ENCODE results near the gene PHACTR1.

Gene PHACTR1

GRCh38 chr6:13113981-13114593 is 397.5 kb downstream of the PHACTR1 start:
- Histone ChIP-seq H3K4me2 (ENCODE audit: low read length) (no peak overlapping the region), H3K9me3 (ENCODE audit: insufficient read depth, low read length) (no peaks in the 10 kb centered on the region), H3K4me3 (ENCODE audit: low read length) (no peak overlapping the region), H3K79me2 (ENCODE audit: low read length) (no peaks in the 10 kb centered on the region), H3K27ac (ENCODE audit: low read length) (no peak overlapping the region), H2AFZ (ENCODE audit: low read depth, low read length) (no peak overlapping the region), H3K4me1 (ENCODE audit: low read length) (no peaks in the 10 kb centered on the region), H3K36me3 (replicated peaks; ENCODE audit: low read depth, low read length) (no peaks in the 10 kb centered on the region), H4K20me1 (ENCODE audit: insufficient read depth, low read length) (no peaks in the 10 kb centered on the region), H3K9ac (ENCODE audit: low read length) (no peak overlapping the region), H3K27me3 (ENCODE audit: low read depth, low read length) (no peaks in the 10 kb centered on the region)
- TF ChIP-seq, protein P1, sequence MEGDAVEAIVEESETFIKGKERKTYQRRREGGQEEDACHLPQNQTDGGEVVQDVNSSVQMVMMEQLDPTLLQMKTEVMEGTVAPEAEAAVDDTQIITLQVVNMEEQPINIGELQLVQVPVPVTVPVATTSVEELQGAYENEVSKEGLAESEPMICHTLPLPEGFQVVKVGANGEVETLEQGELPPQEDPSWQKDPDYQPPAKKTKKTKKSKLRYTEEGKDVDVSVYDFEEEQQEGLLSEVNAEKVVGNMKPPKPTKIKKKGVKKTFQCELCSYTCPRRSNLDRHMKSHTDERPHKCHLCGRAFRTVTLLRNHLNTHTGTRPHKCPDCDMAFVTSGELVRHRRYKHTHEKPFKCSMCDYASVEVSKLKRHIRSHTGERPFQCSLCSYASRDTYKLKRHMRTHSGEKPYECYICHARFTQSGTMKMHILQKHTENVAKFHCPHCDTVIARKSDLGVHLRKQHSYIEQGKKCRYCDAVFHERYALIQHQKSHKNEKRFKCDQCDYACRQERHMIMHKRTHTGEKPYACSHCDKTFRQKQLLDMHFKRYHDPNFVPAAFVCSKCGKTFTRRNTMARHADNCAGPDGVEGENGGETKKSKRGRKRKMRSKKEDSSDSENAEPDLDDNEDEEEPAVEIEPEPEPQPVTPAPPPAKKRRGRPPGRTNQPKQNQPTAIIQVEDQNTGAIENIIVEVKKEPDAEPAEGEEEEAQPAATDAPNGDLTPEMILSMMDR (IDR thresholded peaks at IDR 0.05; ENCODE audit: low read depth, low read length): no peak
- no peak for TF ChIP-seq EZH2phosphoT487 (IDR thresholded peaks at IDR 0.05; ENCODE audit: low read depth)

- no peak for TF ChIP-seq EZH2phosphoT487 (IDR thresholded peaks at IDR 0.05; ENCODE audit: low read depth)
- TF ChIP-seq, protein P1 (IDR thresholded peaks at IDR 0.05; ENCODE audit: low read depth, low read length): no peak
- H3K4me3 ChIP-seq (ENCODE audit: low read length): no peak overlapping the region
- H3K79me2 ChIP-seq (ENCODE audit: low read length): no peaks in the 10 kb centered on the region
- no peaks in the 10 kb centered on the region for H3K36me3 ChIP-seq (replicated peaks; ENCODE audit: low read depth, low read length)
- H3K9me3 ChIP-seq (ENCODE audit: insufficient read depth, low read length): no peaks in the 10 kb centered on the region
- no peaks in the 10 kb centered on the region for H3K4me1 ChIP-seq (ENCODE audit: low read length)
- no peak overlapping the region for H2AFZ ChIP-seq (ENCODE audit: low read depth, low read length)
- H4K20me1 ChIP-seq (ENCODE audit: insufficient read depth, low read length): no peaks in the 10 kb centered on the region
- no peak overlapping the region for H3K4me2 ChIP-seq (ENCODE audit: low read length)
- H3K9ac ChIP-seq (ENCODE audit: low read length): no peak overlapping the region
- 0 out of 2 replicates have a peak, but pooled peaks cover 4% of the 10 kb centered on the region for H3K27me3 ChIP-seq (ENCODE audit: low read depth, low read length)
- no peak overlapping the region for H3K27ac ChIP-seq (ENCODE audit: low read length)
These were observed 399.6 kb downstream of the PHACTR1 start for GRCh38 chr6:13116155-13116554.

DNA sequence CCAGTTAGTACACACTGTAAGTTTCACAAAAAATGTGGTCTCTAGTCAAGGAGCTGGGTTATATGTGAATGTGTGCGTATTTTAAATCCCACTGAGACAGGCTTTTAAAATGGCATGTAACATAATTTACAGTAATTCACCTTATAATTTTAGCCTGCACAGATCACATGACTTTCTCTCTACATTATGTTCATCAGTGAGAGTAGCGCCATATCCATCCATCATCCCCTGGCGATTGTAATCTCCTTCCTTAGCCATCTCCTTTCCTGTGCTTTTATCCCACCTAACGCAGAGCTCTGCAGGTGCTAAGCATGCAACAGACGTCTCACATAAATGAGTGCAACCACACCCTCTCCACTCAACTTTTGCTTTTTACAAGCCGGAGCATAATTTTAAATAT is 401.0 kb downstream of the PHACTR1 start:
- no peaks in the 10 kb centered on the region for H3K36me3 ChIP-seq (replicated peaks; ENCODE audit: low read depth, low read length)

DNA sequence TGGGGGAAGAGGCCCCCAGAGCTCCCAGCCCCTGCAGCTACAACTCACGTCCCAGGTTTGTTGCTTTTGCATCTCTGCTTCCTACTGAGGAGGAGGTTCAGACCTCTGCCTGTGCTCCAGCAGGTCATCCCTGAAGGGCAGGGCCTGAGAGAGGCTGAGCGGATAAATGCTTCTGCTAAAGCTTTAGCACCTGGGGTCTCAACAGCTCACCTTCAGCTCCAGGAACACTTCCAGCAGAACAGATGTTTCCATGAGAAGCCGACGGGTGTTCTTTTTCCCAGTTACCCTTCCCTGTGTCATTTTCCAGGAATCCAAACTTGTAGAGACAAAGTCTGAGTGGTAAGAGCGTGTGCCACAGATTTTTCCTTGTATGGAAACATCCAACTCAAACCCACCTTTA is 403.0 kb downstream of the PHACTR1 start:
- no peak overlapping the region for H3K4me2 ChIP-seq (ENCODE audit: low read length)
- no peak for TF ChIP-seq EZH2phosphoT487 (IDR thresholded peaks at IDR 0.05; ENCODE audit: low read depth)
- TF ChIP-seq, protein P1 (IDR thresholded peaks at IDR 0.05; ENCODE audit: low read depth, low read length): no peak
- no peaks in the 10 kb centered on the region for H4K20me1 ChIP-seq (ENCODE audit: insufficient read depth, low read length)
- no peaks in the 10 kb centered on the region for H3K4me1 ChIP-seq (ENCODE audit: low read length)
- H3K27me3 ChIP-seq (ENCODE audit: low read depth, low read length): peaks cover 13% of the 10 kb centered on the region; the same call in 1 of the 2 replicates
- H2AFZ ChIP-seq (ENCODE audit: low read depth, low read length): no peak overlapping the region
- H3K36me3 ChIP-seq (replicated peaks; ENCODE audit: low read depth, low read length): no peaks in the 10 kb centered on the region
- no peaks in the 10 kb centered on the region for H3K9me3 ChIP-seq (ENCODE audit: insufficient read depth, low read length)
- no peak overlapping the region for H3K9ac ChIP-seq (ENCODE audit: low read length)
- no peaks in the 10 kb centered on the region for H3K79me2 ChIP-seq (ENCODE audit: low read length)
- H3K27ac ChIP-seq (ENCODE audit: low read length): no peak overlapping the region
- H3K4me3 ChIP-seq (ENCODE audit: low read length): no peak overlapping the region

More for the DNA sequence above, 401.0 kb downstream of the PHACTR1 start:
- Histone ChIP-seq H3K4me2 (ENCODE audit: low read length) (no peak overlapping the region), H3K27ac (ENCODE audit: low read length) (no peak overlapping the region), H2AFZ (ENCODE audit: low read depth, low read length) (no peak overlapping the region), H3K9me3 (ENCODE audit: insufficient read depth, low read length) (no peaks in the 10 kb centered on the region), H3K4me3 (ENCODE audit: low read length) (no peak overlapping the region), H3K79me2 (ENCODE audit: low read length) (no peaks in the 10 kb centered on the region), H4K20me1 (ENCODE audit: insufficient read depth, low read length) (no peaks in the 10 kb centered on the region), H3K4me1 (ENCODE audit: low read length) (no peaks in the 10 kb centered on the region), H3K27me3 (ENCODE audit: low read depth, low read length) (0 out of 2 replicates have a peak, but pooled peaks cover 4% of the 10 kb centered on the region), H3K9ac (ENCODE audit: low read length) (no peak overlapping the region)
- TF ChIP-seq, protein P1 (IDR thresholded peaks at IDR 0.05; ENCODE audit: low read depth, low read length): no peak
- no peak for TF ChIP-seq EZH2phosphoT487 (IDR thresholded peaks at IDR 0.05; ENCODE audit: low read depth)

All from OCI-LY3 (cell line).